KMS-11 (cell line): ENCODE data around the gene IL32.

Source experiments
- H2AFZ ChIP-seq: fragments of 200-600 bp; sonication (generic); 2 replicates; pipeline ENCODE4 v1.6.1; 2016; ENCODE audit warnings: antibody characterized with exemption, mixed run types, low read depth
- H3K27ac ChIP-seq: fragments of 200-600 bp; sonication (generic); 2 replicates; pipeline ENCODE4 v1.6.1; 2016; ENCODE audit warnings: mild to moderate bottlenecking, mixed run types
- H3K27me3 ChIP-seq: fragments of 200-600 bp; sonication (generic); 2 replicates; pipeline ENCODE4 v1.6.1; 2017; ENCODE audit warnings: mild to moderate bottlenecking, low read depth, mixed run types, moderate library complexity; ENCODE audit not compliant: insufficient read depth
- H3K36me3 ChIP-seq: fragments of 200-600 bp; sonication (generic); 2 replicates; pipeline ENCODE4 v1.6.1; 2017; ENCODE audit warnings: mild to moderate bottlenecking, mixed run types; ENCODE audit not compliant: insufficient read depth
- H3K4me1 ChIP-seq: fragments of 200-600 bp; sonication (generic); 2 replicates; pipeline ENCODE4 v1.6.1; 2016; ENCODE audit warnings: mild to moderate bottlenecking, low read depth, mixed run types; ENCODE audit not compliant: poor library complexity, severe bottlenecking
- H3K4me2 ChIP-seq: fragments of 200-600 bp; sonication (generic); 2 replicates; pipeline ENCODE4 v1.7.0; 2016; ENCODE audit warnings: mild to moderate bottlenecking, mixed run types
- H3K4me3 ChIP-seq: fragments of 200-600 bp; sonication (generic); IDR thresholded peaks from 2 replicates; pipeline ENCODE4 v1.6.1; 2017; ENCODE audit warnings: low read depth, low read length, mixed read lengths; ENCODE audit not compliant: insufficient read depth
- H3K79me2 ChIP-seq: fragments of 200-600 bp; sonication (generic); 2 replicates; pipeline ENCODE4 v1.6.1; 2016; ENCODE audit warnings: low read depth, mixed run types; ENCODE audit not compliant: insufficient read depth
- H3K9ac ChIP-seq: fragments of 200-600 bp; sonication (generic); 2 replicates; pipeline ENCODE4 v1.6.1; 2016; ENCODE audit warnings: mild to moderate bottlenecking, mixed run types
- H4K20me1 ChIP-seq: fragments of 200-600 bp; sonication (generic); 2 replicates; pipeline ENCODE4 v1.6.1; 2016; ENCODE audit warnings: mild to moderate bottlenecking, mixed run types; ENCODE audit not compliant: insufficient read depth
- TF ChIP-seq, protein P1 (sequence below): fragments of 200-600 bp; sonication (generic); conservative IDR thresholded peaks from 2 replicates; pipeline ENCODE4 v1.6.1; 2017; ENCODE audit warnings: low read depth, mild to moderate bottlenecking, antibody characterized with exemption, low read length, moderate library complexity, mixed read lengths

Gene IL32

DNA sequence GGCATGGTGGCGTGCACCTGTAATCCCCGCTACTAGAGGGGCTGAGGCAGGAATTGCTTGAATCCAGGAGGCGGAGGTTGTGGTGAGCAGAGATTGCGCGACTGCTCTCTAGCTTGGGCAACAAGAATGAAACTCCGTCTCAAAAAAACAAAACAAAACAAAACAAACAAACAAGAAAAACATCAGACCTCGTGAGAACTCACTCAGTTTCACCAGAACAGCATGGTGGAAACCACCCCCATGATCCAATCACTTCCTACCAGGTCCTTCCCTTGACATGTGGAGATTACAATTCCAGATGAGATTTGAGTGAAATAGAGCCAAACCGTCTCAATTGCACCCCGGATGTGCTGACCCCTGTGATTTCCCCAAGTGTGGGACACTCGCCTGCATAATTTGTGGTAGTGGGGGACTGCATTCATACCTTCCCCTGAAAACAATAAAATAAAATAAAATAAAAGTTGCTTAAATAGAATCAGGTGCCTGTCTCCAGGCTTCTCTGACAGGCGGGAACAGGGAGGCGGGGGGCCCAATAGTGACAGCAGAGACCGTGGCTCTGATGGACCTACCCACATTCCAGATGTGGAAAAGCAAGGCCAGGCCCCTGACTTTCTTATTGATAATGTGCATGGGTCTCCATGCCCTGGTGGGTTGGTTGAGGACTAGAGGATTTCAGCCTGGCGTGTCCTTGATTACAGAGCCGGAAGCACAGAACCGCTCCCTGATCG, 20.6 kb downstream of the IL32 start:
- Histone ChIP-seq H3K27me3 (peaks cover 31% of the 10 kb centered on the region; the same call in 1 of the 2 replicates), H3K9ac (no peak overlapping the region), H3K4me2 (no peak overlapping the region), H3K4me3 (no peak overlapping the region), H3K79me2 (no peaks in the 10 kb centered on the region), H2AFZ (no peak overlapping the region), H3K27ac (no peak overlapping the region), H3K36me3 (no peaks in the 10 kb centered on the region), H4K20me1 (no peaks in the 10 kb centered on the region), H3K4me1 (no peaks in the 10 kb centered on the region)
- TF ChIP-seq, protein P1, sequence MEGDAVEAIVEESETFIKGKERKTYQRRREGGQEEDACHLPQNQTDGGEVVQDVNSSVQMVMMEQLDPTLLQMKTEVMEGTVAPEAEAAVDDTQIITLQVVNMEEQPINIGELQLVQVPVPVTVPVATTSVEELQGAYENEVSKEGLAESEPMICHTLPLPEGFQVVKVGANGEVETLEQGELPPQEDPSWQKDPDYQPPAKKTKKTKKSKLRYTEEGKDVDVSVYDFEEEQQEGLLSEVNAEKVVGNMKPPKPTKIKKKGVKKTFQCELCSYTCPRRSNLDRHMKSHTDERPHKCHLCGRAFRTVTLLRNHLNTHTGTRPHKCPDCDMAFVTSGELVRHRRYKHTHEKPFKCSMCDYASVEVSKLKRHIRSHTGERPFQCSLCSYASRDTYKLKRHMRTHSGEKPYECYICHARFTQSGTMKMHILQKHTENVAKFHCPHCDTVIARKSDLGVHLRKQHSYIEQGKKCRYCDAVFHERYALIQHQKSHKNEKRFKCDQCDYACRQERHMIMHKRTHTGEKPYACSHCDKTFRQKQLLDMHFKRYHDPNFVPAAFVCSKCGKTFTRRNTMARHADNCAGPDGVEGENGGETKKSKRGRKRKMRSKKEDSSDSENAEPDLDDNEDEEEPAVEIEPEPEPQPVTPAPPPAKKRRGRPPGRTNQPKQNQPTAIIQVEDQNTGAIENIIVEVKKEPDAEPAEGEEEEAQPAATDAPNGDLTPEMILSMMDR = no peak

DNA sequence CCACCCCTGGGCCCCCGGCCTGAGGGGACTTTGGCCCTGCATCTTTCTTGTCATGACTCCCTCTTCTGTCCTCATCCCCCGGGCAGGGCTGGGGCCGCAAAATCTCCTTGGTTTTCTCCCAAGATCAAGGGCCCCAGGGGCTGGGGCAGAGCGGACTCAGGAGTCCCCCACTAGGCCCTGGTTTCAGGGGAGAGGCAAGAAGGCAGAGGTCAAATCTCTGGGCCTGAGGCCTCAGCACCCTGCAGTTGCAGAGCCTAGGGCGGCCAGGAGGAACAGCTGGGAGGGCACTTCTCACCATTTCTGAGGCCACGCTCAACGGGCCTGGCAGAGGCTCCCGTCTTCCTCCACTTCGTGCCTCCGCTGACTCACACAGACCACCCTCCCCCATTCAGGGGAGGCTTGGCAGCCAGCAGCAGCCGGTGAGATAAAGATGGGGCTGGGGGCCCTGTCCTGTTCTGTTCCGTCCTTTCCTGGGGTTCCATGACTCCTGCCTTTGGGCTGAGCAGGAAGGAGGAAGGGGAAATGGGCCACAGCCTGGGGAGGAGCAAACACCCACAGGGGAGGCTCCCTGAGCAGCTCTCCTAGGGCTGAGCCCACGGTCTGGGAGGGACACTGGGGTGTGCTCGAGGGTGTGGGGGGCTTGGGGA, 21.3 kb downstream of the IL32 start:
- no peak overlapping the region for H2AFZ ChIP-seq
- no peaks in the 10 kb centered on the region for H3K36me3 ChIP-seq
- H3K4me2 ChIP-seq = no peak overlapping the region
- H3K9ac ChIP-seq = no peak overlapping the region
- no peaks in the 10 kb centered on the region for H3K4me1 ChIP-seq
- H3K79me2 ChIP-seq = no peaks in the 10 kb centered on the region
- peaks cover 35% of the 10 kb centered on the region; the same call in 1 of the 2 replicates for H3K27me3 ChIP-seq
- TF ChIP-seq, protein P1 = no peak
- no peak overlapping the region for H3K27ac ChIP-seq
- no peaks in the 10 kb centered on the region for H4K20me1 ChIP-seq
- no peak overlapping the region for H3K4me3 ChIP-seq

DNA sequence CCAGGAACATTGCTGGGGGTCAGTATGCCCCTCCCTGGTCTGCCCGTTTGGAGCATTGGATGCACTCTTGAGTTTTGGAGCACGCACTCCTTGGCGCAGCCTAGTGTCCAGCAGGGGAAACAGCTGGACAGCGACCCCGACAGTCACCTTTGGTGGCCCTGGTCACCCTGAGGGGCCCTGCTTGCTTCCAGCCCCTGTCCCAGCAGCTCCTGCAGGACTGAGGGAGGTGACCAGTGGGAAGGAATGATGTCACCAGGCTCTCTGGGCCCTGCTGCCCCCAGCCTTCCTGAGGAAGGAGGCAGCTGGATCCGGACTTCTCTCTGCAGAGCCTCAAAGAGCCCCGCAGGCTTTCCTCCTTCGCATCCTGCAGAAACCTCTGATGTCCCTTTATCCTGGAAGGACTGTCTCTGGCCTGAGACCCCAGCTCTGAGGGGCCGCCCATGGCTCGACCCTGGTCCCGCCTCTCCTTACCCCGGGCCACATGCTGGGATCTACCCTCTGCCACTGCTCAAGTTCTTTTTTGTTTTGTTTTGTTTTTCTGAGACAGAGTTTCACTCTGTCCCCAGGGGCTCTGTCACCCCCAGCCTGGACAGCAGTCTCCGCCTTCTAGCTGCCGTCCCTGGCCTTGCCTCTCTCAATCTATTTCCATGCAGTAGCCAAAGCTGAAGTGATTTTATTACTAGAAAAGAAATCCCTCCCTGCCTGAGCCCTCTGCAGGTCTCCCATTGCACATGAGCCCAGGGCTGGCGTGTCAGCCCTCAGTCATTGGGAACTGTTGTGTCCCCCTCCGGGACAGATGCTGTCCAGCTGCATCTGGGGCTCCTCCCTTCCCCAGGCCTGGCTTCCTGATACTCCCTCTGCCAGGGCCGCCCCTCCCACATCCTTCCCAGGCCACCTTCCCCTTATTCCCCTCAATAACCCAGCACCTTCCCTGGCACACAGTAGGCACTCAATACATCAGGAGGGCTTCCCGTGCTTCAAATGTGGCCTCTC, 22.1 kb downstream of the IL32 start:
- H3K36me3 ChIP-seq = no peaks in the 10 kb centered on the region
- H3K9ac ChIP-seq = no peak overlapping the region
- H4K20me1 ChIP-seq = no peaks in the 10 kb centered on the region
- H3K27ac ChIP-seq = no peak overlapping the region
- no peak overlapping the region for H3K4me2 ChIP-seq
- H2AFZ ChIP-seq = no peak overlapping the region
- TF ChIP-seq, protein P1 = no peak
- H3K27me3 ChIP-seq = peaks cover 39% of the 10 kb centered on the region
- no peaks in the 10 kb centered on the region for H3K79me2 ChIP-seq
- H3K4me3 ChIP-seq = no peak overlapping the region
- H3K4me1 ChIP-seq = no peaks in the 10 kb centered on the region

DNA sequence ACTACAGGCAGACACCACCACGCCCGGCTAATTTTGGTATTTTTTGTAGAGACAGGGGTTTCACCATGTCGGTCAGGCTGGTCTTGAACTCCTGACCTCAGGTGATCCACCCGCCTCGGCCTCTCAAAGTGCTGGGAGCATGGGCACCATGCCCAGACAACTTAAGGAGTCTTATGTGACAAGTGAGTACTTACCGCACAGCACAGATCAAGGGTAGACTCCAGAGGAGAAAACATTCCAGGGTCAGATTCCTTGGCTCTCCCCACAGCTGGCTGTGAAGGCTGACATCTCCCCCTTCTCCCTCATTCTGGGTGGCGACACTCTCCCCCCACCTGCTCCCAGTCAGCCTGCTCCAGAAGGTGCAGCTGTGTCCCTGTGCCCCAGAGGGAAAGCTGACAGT, 23.0 kb downstream of the IL32 start:
- Histone ChIP-seq H3K27me3 (peaks cover 43% of the 10 kb centered on the region), H3K9ac (no peak overlapping the region), H3K4me1 (no peaks in the 10 kb centered on the region)

More for the DNA sequence above, 23.0 kb downstream of the IL32 start:
- Histone ChIP-seq H3K27ac (no peak overlapping the region), H4K20me1 (no peaks in the 10 kb centered on the region), H2AFZ (no peak overlapping the region), H3K4me3 (no peak overlapping the region), H3K79me2 (no peaks in the 10 kb centered on the region), H3K36me3 (no peaks in the 10 kb centered on the region), H3K4me2 (no peak overlapping the region)
- TF ChIP-seq, protein P1 = no peak
